H1 (cell line): Measurements from ENCODE around the gene POLRMT. TPM values are rescaled to one million over a fixed set of nuclear protein-coding genes. Genes with fewer than 3 reads are reported as not detected.

Experiments
- CTCF ChIA-PET: fragments of 300-600 bp; sonication (Branson Sonifier 250); formaldehyde crosslinking; loops from one replicate; lab custom pipeline; 2021; ENCODE audit not compliant: partially characterized antibody; lab: Charles Lee
- POLR2A ChIA-PET: fragments of 300-600 bp; sonication (Branson Sonifier 250); formaldehyde crosslinking; loops from one replicate; lab custom pipeline; 2021; ENCODE audit warnings: inconsistent platforms; ENCODE audit not compliant: partially characterized antibody; lab: Charles Lee
- DNase-seq, 2 experiments: peaks; one replicate each; pipeline versions ENCODE4 v3.0.0 to v3.0.0-alpha.2; 2010 to 2022; ENCODE audit warnings: low spot score in 2 of 2, low read depth in 1 of 2, mixed read lengths in 1 of 2
- FAIRE-seq: peaks from 2 replicates; lab custom pipeline; 2011; peaks lifted over from hg19 to GRCh38; lab: Jason Lieb, UNC
- H2AFZ ChIP-seq: 2 replicates; pipeline ENCODE4 v1.8.1; 2012; ENCODE audit warnings: low read length, inconsistent platforms
- H2AK5ac ChIP-seq: 2 replicates; pipeline ENCODE4 v1.6.1; 2013; ENCODE audit warnings: low read depth, low read length
- H2BK120ac ChIP-seq: replicated peaks from 2 replicates; pipeline ENCODE3; 2013; ENCODE audit warnings: low read depth, low read length, inconsistent platforms
- H2BK12ac ChIP-seq: 2 replicates; pipeline ENCODE4 v1.6.1; 2013; ENCODE audit warnings: low read depth, low read length
- H2BK15ac ChIP-seq: 2 replicates; pipeline ENCODE4 v1.6.1; 2013; ENCODE audit warnings: low read length
- H2BK20ac ChIP-seq: 2 replicates; pipeline ENCODE4 v1.6.1; 2013; ENCODE audit warnings: low read length
- H2BK5ac ChIP-seq: 2 replicates; pipeline ENCODE4 v1.6.1; 2013; ENCODE audit warnings: low read depth, low read length
- H3K14ac ChIP-seq: 2 replicates; pipeline ENCODE4 v1.6.1; 2013; ENCODE audit warnings: inconsistent platforms; ENCODE audit not compliant: insufficient read length
- H3K18ac ChIP-seq: 2 replicates; pipeline ENCODE4 v1.6.1; 2013; ENCODE audit warnings: low read length; ENCODE audit errors: extremely low read depth
- H3K23ac ChIP-seq: 2 replicates; pipeline ENCODE4 v1.6.1; 2013; ENCODE audit warnings: inconsistent platforms; ENCODE audit not compliant: insufficient read length
- H3K23me2 ChIP-seq: 2 replicates; pipeline ENCODE4 v1.6.1; 2013; ENCODE audit warnings: low read depth, low read length
- H3K27ac ChIP-seq: 2 replicates; pipeline ENCODE4 v1.6.1; 2011; ENCODE audit warnings: low read depth, low read length, inconsistent platforms
- H3K27me3 ChIP-seq, 4 experiments: replicated peaks in 1 of 4; 1 replicate in 1 of 4; 2 replicates in 3 of 4; pipeline versions ENCODE4 v1.6.1 to v1.8.1; 2011 to 2013; ENCODE audit warnings: low read length in 3 of 4, mild to moderate bottlenecking in 3 of 4, inconsistent platforms in 2 of 4, mixed read lengths in 2 of 4, moderate library complexity in 1 of 4; ENCODE audit not compliant: control insufficient read depth in 3 of 4, insufficient read depth in 3 of 4; ENCODE audit errors: extremely low read depth in 1 of 4
- H3K36me3 ChIP-seq, 4 experiments: 2 replicates each; pipeline versions ENCODE4 v1.6.1 to v1.8.1; 2011 to 2013; ENCODE audit warnings: mild to moderate bottlenecking in 4 of 4, low read length in 3 of 4, moderate library complexity in 2 of 4, control low read depth in 1 of 4, inconsistent platforms in 1 of 4; ENCODE audit not compliant: insufficient read depth in 4 of 4, control insufficient read depth in 2 of 4
- H3K4ac ChIP-seq: replicated peaks from 2 replicates; pipeline ENCODE3; 2013; ENCODE audit warnings: low read length, low read depth, mixed read lengths, inconsistent platforms; ENCODE audit not compliant: insufficient read length
- H3K4me1 ChIP-seq, 4 experiments: replicated peaks in 1 of 4; 1 replicate in 1 of 4; 2 replicates in 3 of 4; pipeline versions ENCODE4 v1.6.1 to v1.8.1; 2011 to 2013; ENCODE audit warnings: low read length in 3 of 4, inconsistent platforms in 2 of 4, mixed read lengths in 1 of 4; ENCODE audit not compliant: insufficient read depth in 4 of 4, control insufficient read depth in 3 of 4
- H3K4me2 ChIP-seq, 2 experiments: 2 replicates each; pipeline versions ENCODE4 v1.6.1 to v1.8.1; 2011 to 2013; ENCODE audit warnings: low read depth in 2 of 2, low read length in 2 of 2, control low read depth in 1 of 2, inconsistent platforms in 1 of 2, mild to moderate bottlenecking in 1 of 2; ENCODE audit not compliant: insufficient read depth in 1 of 2
- H3K4me3 ChIP-seq, 4 experiments: fragments of 200-600, 300-600 bp in 1 of 4; sonication (generic), shearing (Covaris generic), sonication (Bioruptor Twin) in 1 of 4; 2 replicates each; pipeline versions ENCODE4 v1.5.1 to v1.8.1; 2011 to 2016; ENCODE audit warnings: low read length in 4 of 4, low read depth in 3 of 4, control low read depth in 2 of 4, inconsistent platforms in 2 of 4, mild to moderate bottlenecking in 2 of 4, mixed read lengths in 1 of 4, moderate library complexity in 1 of 4; ENCODE audit not compliant: insufficient read depth in 2 of 4; ENCODE audit errors: extremely low read depth in 1 of 4
- H3K56ac ChIP-seq: replicated peaks from 2 replicates; pipeline ENCODE3; 2013; ENCODE audit warnings: low read depth, mild to moderate bottlenecking, mixed read lengths, low read length, inconsistent platforms; ENCODE audit not compliant: insufficient read length
- H3K79me1 ChIP-seq: 2 replicates; pipeline ENCODE4 v1.6.1; 2013; ENCODE audit warnings: low read depth, low read length, control low read depth
- H3K79me2 ChIP-seq, 2 experiments: 2 replicates each; pipeline versions ENCODE4 v1.6.1 to v1.8.1; 2012 to 2013; ENCODE audit warnings: low read length in 2 of 2, mild to moderate bottlenecking in 2 of 2, inconsistent platforms in 1 of 2; ENCODE audit not compliant: insufficient read depth in 2 of 2, control insufficient read depth in 1 of 2
- H3K9ac ChIP-seq, 4 experiments: replicated peaks in 1 of 4; 1 replicate in 1 of 4; 2 replicates in 3 of 4; pipeline versions ENCODE4 v1.6.1 to v1.8.1; 2011 to 2013; ENCODE audit warnings: low read depth in 3 of 4, low read length in 3 of 4, control low read depth in 2 of 4, mild to moderate bottlenecking in 2 of 4, moderate library complexity in 2 of 4, inconsistent platforms in 1 of 4; ENCODE audit errors: extremely low read depth in 1 of 4
- H3K9me3 ChIP-seq, 2 experiments: 2 replicates each; pipeline versions ENCODE4 v1.6.1 to v1.8.1; 2012 to 2013; ENCODE audit warnings: mild to moderate bottlenecking in 2 of 2, moderate library complexity in 2 of 2, control low read depth in 1 of 2, inconsistent platforms in 1 of 2, low read depth in 1 of 2, low read length in 1 of 2, mixed read lengths in 1 of 2; ENCODE audit not compliant: insufficient read depth in 2 of 2
- H4K20me1 ChIP-seq, 2 experiments: replicated peaks in 1 of 2; 2 replicates each; pipeline versions ENCODE3 to v1.8.1; 2011 to 2013; ENCODE audit warnings: inconsistent platforms in 2 of 2, low read length in 2 of 2, mild to moderate bottlenecking in 1 of 2; ENCODE audit not compliant: insufficient read depth in 2 of 2, control insufficient read depth in 1 of 2
- H4K5ac ChIP-seq: 2 replicates; pipeline ENCODE4 v1.6.1; 2013; ENCODE audit warnings: low read length, low read depth, mixed read lengths, inconsistent platforms; ENCODE audit not compliant: insufficient read length
- H4K8ac ChIP-seq: 2 replicates; pipeline ENCODE4 v1.8.0; 2013; ENCODE audit warnings: mild to moderate bottlenecking, moderate library complexity, low read length, inconsistent platforms; ENCODE audit not compliant: insufficient read depth; ENCODE audit errors: extremely low read depth
- H4K91ac ChIP-seq: replicated peaks from 2 replicates; pipeline ENCODE3; 2013; ENCODE audit warnings: low read length, mixed read lengths, inconsistent platforms; ENCODE audit not compliant: insufficient read length
- BRCA1 ChIP-seq: IDR thresholded peaks from 2 replicates; pipeline ENCODE4 v1.6.1; 2012; ENCODE audit warnings: low read depth, low read length, improper control_type of control experiment
- SIRT6 ChIP-seq: IDR thresholded peaks from one replicate; pipeline ENCODE4 v1.7.1; 2012; ENCODE audit warnings: low read length, inconsistent platforms
- WGBS, 2 experiments: shearing (Covaris generic) in 1 of 2; methylation state at CpG; one replicate each; pipeline versions ENCODE4 v1.1.6 to v1.1.7; 2013 to 2015; ENCODE audit warnings: low lambda C conversion rate in 2 of 2, mixed read lengths in 2 of 2, inconsistent platforms in 1 of 2, low coverage in 1 of 2, missing lambda C conversion rate in 1 of 2; ENCODE audit not compliant: insufficient replicate concordance in 2 of 2, insufficient coverage in 1 of 2, insufficient read length in 1 of 2; ENCODE audit errors: extremely low coverage in 1 of 2, missing lambda C conversion rate in 1 of 2; 5-methylcytosine and 5-hydroxymethylcytosine counted together
- polyA plus RNA-seq, 7 experiments: library from polyadenylated mRNA; depleted of rRNA in 3 of 7; stranded (reverse) in 5 of 7; unstranded in 2 of 7; fragments of >200 nt in 5 of 7; fragments of 200-250 nt in 2 of 7; gene quantifications; 1 replicate in 5 of 7; 2 replicates in 1 of 7; 4 replicates in 1 of 7; pipeline versions ENCODE4 v1.2.1 to v1.2.3, GENCODE V29; 2011 to 2013; ENCODE audit warnings: missing spikeins in 2 of 7, mixed read lengths in 2 of 7
- total RNA-seq: library from RNA; stranded (reverse); fragmentation: NEBNext Ultra II Directional; extraction: Animal tissue kit (Norgen Biotek cat#: 25700); gene quantifications from 2 replicates; pipeline ENCODE4 v1.2.1, GENCODE V29; 2021
- TF ChIP-seq, protein P1 (sequence below): IDR thresholded peaks from 2 replicates; pipeline ENCODE4 v1.6.1; 2012; ENCODE audit warnings: inconsistent platforms

Gene POLRMT
- total and polyA plus RNA-seq, 2 of the 8 experiments (the other 6 are each of a cell fraction or from before 2014, with no cell fraction given), result 93.0 to 111 TPM

GRCh38 chr19:609004-609346, 24.4 kb downstream of the POLRMT start:
- no peaks in the 10 kb centered on the region for H3K23me2 ChIP-seq
- H4K91ac ChIP-seq, result no peak overlapping the region
- ChIA-PET POLR2A (interaction anchor here (0.7 to 1.5 kb wide), 2 partner anchors 9 to 37 kb away, joined by 3 read pairs; no protein-coding TSS in a partner anchor), CTCF (interaction anchor here (1.1 to 1.3 kb wide), 2 partner anchors 17 to 23 kb away, joined by 3 read pairs; no protein-coding TSS in a partner anchor)
- 90% methylated on average over 15 of the region's 22 CpGs; no CpG with 5 or more reads in 1 of the 2 experiments for WGBS, 2 experiments
- H3K79me2 ChIP-seq, result no peaks in the 10 kb centered on the region
- H3K4ac ChIP-seq, result no peak overlapping the region
- no peaks in the 10 kb centered on the region for H4K20me1 ChIP-seq
- no peak overlapping the region for H4K8ac ChIP-seq
- H3K18ac ChIP-seq, result no peak overlapping the region
- H3K56ac ChIP-seq, result no peak overlapping the region
- H2BK20ac ChIP-seq, result no peak overlapping the region
- no peak overlapping the region for H3K14ac ChIP-seq
- H3K23ac ChIP-seq, result no peak overlapping the region
- H2BK5ac ChIP-seq, result no peak overlapping the region
- FAIRE-seq, result no peak
- H3K36me3 ChIP-seq, result peaks cover 0 to 6% (median 0%) of the 10 kb centered on the region in 4 experiments; a peak in 1 of 8 replicates
- no peaks in the 10 kb centered on the region for H3K27me3 ChIP-seq
- peaks cover 0 to 8% of the 10 kb centered on the region in 2 experiments; a peak in 1 of 4 replicates for H3K9me3 ChIP-seq
- no peak overlapping the region for H4K5ac ChIP-seq
- no peak overlapping the region for H2BK12ac ChIP-seq
- no peak overlapping the region for H2AK5ac ChIP-seq
- no peak overlapping the region for H3K4me3 ChIP-seq
- H2BK15ac ChIP-seq, result no peak overlapping the region
- H3K4me2 ChIP-seq, result no peak overlapping the region
- no peak overlapping the region for H3K9ac ChIP-seq
- no peaks in the 10 kb centered on the region; the same call in 1 of the 2 replicates for H3K79me1 ChIP-seq
- no peak overlapping the region for H2BK120ac ChIP-seq
- no peak overlapping the region for H3K27ac ChIP-seq
- H2AFZ ChIP-seq, result no peak overlapping the region
- no peaks in the 10 kb centered on the region for H3K4me1 ChIP-seq
- DNase-seq, result no peak
- TF ChIP-seq SIRT6, result no peak
- TF ChIP-seq, protein P1, sequence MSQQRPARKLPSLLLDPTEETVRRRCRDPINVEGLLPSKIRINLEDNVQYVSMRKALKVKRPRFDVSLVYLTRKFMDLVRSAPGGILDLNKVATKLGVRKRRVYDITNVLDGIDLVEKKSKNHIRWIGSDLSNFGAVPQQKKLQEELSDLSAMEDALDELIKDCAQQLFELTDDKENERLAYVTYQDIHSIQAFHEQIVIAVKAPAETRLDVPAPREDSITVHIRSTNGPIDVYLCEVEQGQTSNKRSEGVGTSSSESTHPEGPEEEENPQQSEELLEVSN, result no peak
- TF ChIP-seq BRCA1, result no peak
